Activated B cell treated with CpG ODN at 0.5 μM for 24 hours (primary cell): ENCODE data around the gene INMT. TPM values are rescaled to one million over a fixed set of nuclear protein-coding genes. Genes with fewer than 3 reads are reported as not detected.

Experiments
- ATAC-seq: fragments of 200-7000 bp; cut with Tn5 transposase; one replicate; pipeline ENCODE4 v1.10.0; 2021; ENCODE audit warnings: low read depth, mild to moderate bottlenecking, moderate library complexity
- CTCF ChIA-PET: fragments of 350-600 bp; sonication (Branson Sonifier 250); formaldehyde crosslinking; loops from one replicate; lab custom pipeline; 2021; ENCODE audit warnings: antibody characterized with exemption; lab: Charles Lee
- POLR2A ChIA-PET: fragments of 350-600 bp; sonication (Branson Sonifier 250); formaldehyde crosslinking; loops from one replicate; lab custom pipeline; 2021; ENCODE audit warnings: antibody characterized with exemption; lab: Charles Lee
- DNase-seq: peaks from one replicate; pipeline ENCODE4 v3.0.0; 2022
- H3K27ac Mint-ChIP-seq: one replicate; pipeline ENCODE4 v1.8.0; 2020; ENCODE audit warnings: mixed read lengths
- H3K27me3 Mint-ChIP-seq: one replicate; pipeline ENCODE4 v1.8.0; 2021; ENCODE audit warnings: mixed read lengths
- H3K36me3 Mint-ChIP-seq: one replicate; pipeline ENCODE4 v1.8.0; 2021; ENCODE audit warnings: low read depth, mixed read lengths
- H3K4me1 Mint-ChIP-seq: one replicate; pipeline ENCODE4 v1.8.0; 2021; ENCODE audit warnings: mixed read lengths
- H3K4me3 Mint-ChIP-seq: one replicate; pipeline ENCODE4 v1.8.0; 2020; ENCODE audit warnings: mild to moderate bottlenecking, mixed read lengths
- H3K9me3 Mint-ChIP-seq: one replicate; pipeline ENCODE4 v1.8.0; 2020; ENCODE audit warnings: mixed read lengths
- CTCF ChIP-seq: fragments of 200-600 bp; IDR thresholded peaks from one replicate; pipeline ENCODE4 v1.8.0; 2022; ENCODE audit warnings: antibody characterized with exemption, mild to moderate bottlenecking
- intact Hi-C: fragments of 100-400 bp; cut with micrococcal nuclease; formaldehyde crosslinking; loops from one replicate; pipeline ENCODE4 v1.15.1; 2024
- total RNA-seq: library from RNA; stranded (reverse); gene quantifications from 2 replicates; pipeline ENCODE4 v1.2.3, GENCODE V29; 2022

The INMT gene
- total RNA-seq, 1 donor from 2014 or later: 0.11 TPM

- ChIA-PET CTCF (no interaction called here), POLR2A (no interaction called here)
- no peaks in the 10 kb centered on the region for H3K36me3 Mint-ChIP-seq
- DNase-seq (no peak), ATAC-seq (no peak)
- no peak for TF ChIP-seq CTCF
- no peak overlapping the region for H3K4me3 Mint-ChIP-seq
- no peaks in the 10 kb centered on the region for H3K9me3 Mint-ChIP-seq
- intact Hi-C loops: no loop called here
- peaks cover 10% of the 10 kb centered on the region for H3K27me3 Mint-ChIP-seq
- H3K4me1 Mint-ChIP-seq: peaks cover 2% of the 10 kb centered on the region
- no peak overlapping the region for H3K27ac Mint-ChIP-seq
Measured at GRCh38 chr7:30735631-30736030, 16.3 kb upstream of the INMT start.

GRCh38 chr7:30736291-30736690 lies 15.6 kb upstream of the INMT start:
- DNase-seq: no peak
- ATAC-seq: no peak
- ChIA-PET CTCF (no interaction called here), POLR2A (no interaction called here)
- Mint-ChIP-seq H3K27me3 (peaks cover 10% of the 10 kb centered on the region), H3K27ac (no peak overlapping the region), H3K9me3 (no peaks in the 10 kb centered on the region), H3K4me1 (peaks cover 2% of the 10 kb centered on the region), H3K36me3 (no peaks in the 10 kb centered on the region), H3K4me3 (no peak overlapping the region)
- intact Hi-C loops: no loop called here
- no peak for TF ChIP-seq CTCF

- intact Hi-C loops: no loop called here
- ChIA-PET POLR2A (no interaction called here), CTCF (interaction anchor here (0.8 to 1.6 kb wide), 4 partner anchors 10 to 462 kb away, joined by 3 to 7 read pairs (median 4); no protein-coding TSS in a partner anchor)
- Mint-ChIP-seq H3K27ac (no peak overlapping the region), H3K9me3 (no peaks in the 10 kb centered on the region), H3K4me3 (no peak overlapping the region), H3K27me3 (peaks cover 8% of the 10 kb centered on the region), H3K36me3 (no peaks in the 10 kb centered on the region), H3K4me1 (peaks cover 2% of the 10 kb centered on the region)
- TF ChIP-seq CTCF: no peak
- ATAC-seq: no peak
- no peak for DNase-seq
Measured at GRCh38 chr7:30738026-30738915, 13.7 kb upstream of the INMT start.

GRCh38 chr7:30739691-30740090 lies 12.2 kb upstream of the INMT start:
- intact Hi-C loops: loop anchor here (1.0 to 5.0 kb wide), 4 partner anchors 37 to 227 kb away; partner anchors contain the start of gene GARS1
- no peak for TF ChIP-seq CTCF
- CTCF ChIA-PET: interaction anchor here (0.8 to 1.7 kb wide), 13 partner anchors 9 to 464 kb away, joined by 3 to 8 read pairs (median 4); no protein-coding TSS in a partner anchor
- H3K27ac Mint-ChIP-seq: no peak overlapping the region
- peaks cover 10% of the 10 kb centered on the region for H3K27me3 Mint-ChIP-seq
- DNase-seq: no peak
- H3K4me1 Mint-ChIP-seq: peaks cover 2% of the 10 kb centered on the region
- no peaks in the 10 kb centered on the region for H3K9me3 Mint-ChIP-seq
- no peak overlapping the region for H3K4me3 Mint-ChIP-seq
- no peaks in the 10 kb centered on the region for H3K36me3 Mint-ChIP-seq
- ATAC-seq: no peak
- POLR2A ChIA-PET: interaction anchor here (0.6 kb wide), 1 partner anchor 387 kb away, joined by 11 read pairs; no protein-coding TSS in a partner anchor
